Left ventricle myocardium inferior (tissue), 1 donor: ENCODE data around the gene GFRA1. TPM values are rescaled to one million over a fixed set of nuclear protein-coding genes. Genes with fewer than 3 reads are reported as not detected.

Source experiments
- DNase-seq: peaks from one replicate; pipeline ENCODE4 v3.0.0-alpha.2; 2020
- H3K27ac ChIP-seq: fragments of 200-600 bp; replicated peaks from 2 replicates; pipeline ENCODE4 v1.8.0; 2021
- H3K27me3 ChIP-seq: fragments of 200-600 bp; 2 replicates; pipeline ENCODE4 v1.8.0; 2021; ENCODE audit warnings: low read depth
- H3K36me3 ChIP-seq: fragments of 200-600 bp; 2 replicates; pipeline ENCODE4 v1.8.0; 2021
- H3K4me1 ChIP-seq: fragments of 200-600 bp; 2 replicates; pipeline ENCODE4 v1.8.0; 2021
- H3K4me3 ChIP-seq: fragments of 200-600 bp; 2 replicates; pipeline ENCODE4 v1.8.0; 2021; ENCODE audit warnings: mild to moderate bottlenecking, moderate library complexity
- H3K9me3 ChIP-seq: fragments of 200-600 bp; replicated peaks from 2 replicates; pipeline ENCODE4 v1.8.0; 2021
- CTCF ChIP-seq: fragments of 200-600 bp; IDR thresholded peaks from 2 replicates; pipeline ENCODE4 v1.8.0; 2021; ENCODE audit warnings: antibody characterized with exemption, mild to moderate bottlenecking, borderline replicate concordance
- intact Hi-C: fragments of 100-400 bp; cut with micrococcal nuclease; formaldehyde crosslinking; loops from one replicate; pipeline ENCODE4 v1.11.0; 2022
- total RNA-seq: library from RNA; stranded (reverse); fragmentation: NEBNext Ultra II Directional; extraction: Animal tissue kit (Norgen Biotek cat#: 25700); gene quantifications from one replicate; pipeline ENCODE4 v1.2.1, GENCODE V29; 2021
- donor health status: DM: no; HTN: yes; CAD: no; lungs with severe emphysema.

GFRA1 gene
- total RNA-seq, 1 donor from 2014 or later: 5.1 TPM

- no peaks in the 10 kb centered on the region for H3K9me3 ChIP-seq
- H3K4me1 ChIP-seq: peaks cover 9% of the 10 kb centered on the region
- intact Hi-C loops: no loop called here
- H3K27ac ChIP-seq: no peak overlapping the region
- no peaks in the 10 kb centered on the region for H3K36me3 ChIP-seq
- H3K27me3 ChIP-seq: peaks cover 60% of the 10 kb centered on the region
- no peak for TF ChIP-seq CTCF
- H3K4me3 ChIP-seq: no peak overlapping the region
- no peak for DNase-seq
Observed at GRCh38 chr10:116278846-116279245, 5.8 kb upstream of the GFRA1 start.

GRCh38 chr10:116276981-116277380, 4.0 kb upstream of the GFRA1 start:
- intact Hi-C loops: no loop called here
- Histone ChIP-seq H3K27ac (no peak overlapping the region), H3K27me3 (peaks cover 66% of the 10 kb centered on the region), H3K4me1 (peaks cover 28% of the 10 kb centered on the region), H3K36me3 (no peaks in the 10 kb centered on the region), H3K9me3 (no peaks in the 10 kb centered on the region), H3K4me3 (no peak overlapping the region)
- no peak for DNase-seq
- no peak for TF ChIP-seq CTCF

GRCh38 chr10:116274064-116274904, 1.3 kb upstream of the GFRA1 start:
- intact Hi-C loops: no loop called here
- no peak for TF ChIP-seq CTCF
- Histone ChIP-seq H3K27ac (peak overlapping the region; percentile 27), H3K4me1 (peaks cover 40% of the 10 kb centered on the region), H3K9me3 (no peaks in the 10 kb centered on the region), H3K27me3 (peaks cover 86% of the 10 kb centered on the region), H3K36me3 (no peaks in the 10 kb centered on the region), H3K4me3 (peak overlapping the region; percentile 69)
- DNase-seq: peak; percentile 19

- Histone ChIP-seq H3K36me3 (no peaks in the 10 kb centered on the region), H3K4me3 (peak overlapping the region; percentile 69), H3K27ac (peak overlapping the region; percentile 60), H3K4me1 (peaks cover 40% of the 10 kb centered on the region), H3K9me3 (no peaks in the 10 kb centered on the region), H3K27me3 (peaks cover 99% of the 10 kb centered on the region)
- DNase-seq: peak; percentile 32
- intact Hi-C loops: no loop called here
- no peak for TF ChIP-seq CTCF
Observed at GRCh38 chr10:116271593-116272439, 1.2 kb downstream of the GFRA1 start.

GRCh38 chr10:116270771-116271592, 2.0 kb downstream of the GFRA1 start:
- H3K4me1 ChIP-seq: peaks cover 40% of the 10 kb centered on the region

More at GRCh38 chr10:116270771-116271592, 2.0 kb downstream of the GFRA1 start:
- peak overlapping the region; percentile 60 for H3K27ac ChIP-seq
- peak overlapping the region; percentile 69 for H3K4me3 ChIP-seq
- intact Hi-C loops: no loop called here
- DNase-seq: peak; percentile 60
- H3K27me3 ChIP-seq: peaks cover 100% of the 10 kb centered on the region
- H3K36me3 ChIP-seq: no peaks in the 10 kb centered on the region
- no peaks in the 10 kb centered on the region for H3K9me3 ChIP-seq
- no peak for TF ChIP-seq CTCF
